ENCODE measurements around the gene KANK2.
"Not testable (repeated sequence)": the region's sequence is repeated elsewhere in the genome, so short reads cannot be mapped to it uniquely, and the experiment has no call there.

The KANK2 gene

DNA sequence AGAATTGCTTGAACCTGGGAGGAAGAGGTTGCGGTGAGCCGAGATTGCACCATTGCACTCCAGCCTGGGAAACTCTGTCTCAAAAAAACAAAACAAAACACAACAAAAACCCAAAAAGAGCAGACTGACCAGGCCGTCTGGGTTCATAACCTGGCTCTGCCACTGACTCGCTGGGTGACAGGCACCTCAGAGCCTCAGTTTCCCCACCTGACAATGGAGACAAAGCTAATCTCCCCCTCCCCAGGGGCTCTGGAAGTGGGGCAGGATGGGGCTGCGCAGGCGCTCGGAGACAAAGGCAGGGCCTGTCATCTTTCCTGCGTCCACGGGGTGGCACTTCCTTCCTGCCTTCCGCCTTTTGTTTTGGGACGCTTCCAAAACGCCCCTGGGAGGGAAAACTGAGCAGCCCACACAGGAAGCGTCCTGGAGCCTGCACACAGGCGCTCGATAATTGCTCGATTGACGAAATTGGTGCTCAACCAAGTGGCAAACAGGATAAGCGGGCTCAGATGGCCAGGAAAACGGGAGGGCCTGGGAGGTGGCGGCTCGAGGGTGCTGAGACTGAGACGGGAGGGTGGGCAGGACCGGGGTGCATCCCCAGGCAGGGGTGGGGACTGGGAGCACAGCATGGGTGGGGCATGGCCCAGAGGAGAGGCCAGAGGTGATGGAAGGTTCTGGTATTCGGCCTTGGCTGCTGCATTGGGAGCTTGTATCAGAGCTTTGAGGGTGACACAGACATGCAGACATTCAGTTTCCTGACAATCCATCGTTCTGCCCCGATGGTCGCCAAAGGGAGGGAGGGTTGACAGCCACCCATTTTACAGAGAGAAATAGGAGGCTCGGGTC lies 59.6 kb downstream of the KANK2 start:
- Histone ChIP-seq H3K27me3 (ENCODE audit: control insufficient read depth, insufficient read depth, low read length) (no peaks in the 10 kb centered on the region), H3K27ac (ENCODE audit: low read depth, low read length) (peak overlapping the region; percentile 97), H3K36me3 (ENCODE audit: control insufficient read depth, insufficient read depth, low read length) (no peaks in the 10 kb centered on the region), H3K4me1 (ENCODE audit: control insufficient read depth, insufficient read depth, low read length) (peaks cover 27% of the 10 kb centered on the region), H3K9ac (ENCODE audit: low read length) (no peak overlapping the region), H3K4me3 (ENCODE audit: low read length) (peak overlapping the region; percentile 1)

DNA sequence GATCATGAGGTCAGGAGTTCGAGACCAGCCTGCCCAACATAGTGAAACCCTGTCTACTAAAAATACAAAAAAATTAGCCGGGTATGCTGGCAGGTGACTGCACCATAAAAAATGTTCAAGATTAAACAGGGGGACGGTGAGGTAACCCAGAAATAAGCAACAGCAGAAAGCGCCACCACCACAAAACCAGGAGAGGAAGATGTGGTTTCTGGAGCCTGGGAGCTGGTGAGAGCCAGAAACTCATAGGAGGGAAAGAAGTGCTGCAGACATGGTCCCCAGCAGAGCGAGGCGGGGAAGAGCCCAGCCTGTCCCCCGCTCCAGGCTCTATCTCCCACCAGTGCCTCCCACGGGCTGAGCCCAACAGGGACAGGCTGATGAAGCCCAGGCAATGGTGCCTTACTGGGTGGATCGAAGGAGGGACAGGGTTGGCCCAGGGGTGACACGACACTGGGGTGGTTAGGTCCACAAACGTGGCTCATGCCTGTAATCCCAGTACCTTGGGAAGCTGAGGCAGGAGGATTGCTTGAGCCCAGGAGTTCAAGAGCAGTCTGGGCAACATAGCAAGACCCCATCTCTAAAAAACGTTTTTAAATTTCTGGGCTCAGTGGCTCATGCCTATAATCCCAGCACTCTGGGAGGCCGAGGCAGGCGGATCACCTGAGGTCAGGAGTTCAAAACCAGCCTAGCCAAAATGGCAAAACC lies 60.8 kb downstream of the KANK2 start:
- Histone ChIP-seq H3K27me3 (ENCODE audit: control insufficient read depth, insufficient read depth, low read length) (no peaks in the 10 kb centered on the region), H3K36me3 (ENCODE audit: control insufficient read depth, insufficient read depth, low read length) (peaks cover 6% of the 10 kb centered on the region), H3K4me3 (ENCODE audit: low read length) (no peak overlapping the region), H3K4me1 (ENCODE audit: control insufficient read depth, insufficient read depth, low read length) (peaks cover 18% of the 10 kb centered on the region), H3K27ac (ENCODE audit: low read depth, low read length) (no peak overlapping the region), H3K9ac (ENCODE audit: low read length) (no peak overlapping the region)

DNA sequence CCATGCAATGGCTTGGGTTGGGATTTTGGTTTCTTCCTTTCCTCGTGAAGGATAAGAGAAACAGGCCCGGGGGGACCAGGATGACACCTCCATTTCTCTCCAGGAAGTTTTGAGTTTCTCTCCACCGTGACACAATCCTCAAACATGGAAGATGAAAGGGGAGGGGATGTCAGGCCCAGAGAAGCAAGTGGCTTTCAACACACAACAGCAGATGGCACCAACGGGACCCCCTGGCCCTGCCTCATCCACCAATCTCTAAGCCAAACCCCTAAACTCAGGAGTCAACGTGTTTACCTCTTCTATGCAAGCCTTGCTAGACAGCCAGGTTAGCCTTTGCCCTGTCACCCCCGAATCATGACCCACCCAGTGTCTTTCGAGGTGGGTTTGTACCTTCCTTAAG lies 65.9 kb downstream of the KANK2 start:
- H3K9ac ChIP-seq (ENCODE audit: low read length): no peak overlapping the region
- peak overlapping the region; percentile 57 for H3K27ac ChIP-seq (ENCODE audit: low read depth, low read length)
- H3K4me3 ChIP-seq (ENCODE audit: low read length): no peak overlapping the region
- H3K27me3 ChIP-seq (ENCODE audit: control insufficient read depth, insufficient read depth, low read length): no peaks in the 10 kb centered on the region
- no peaks in the 10 kb centered on the region for H3K4me1 ChIP-seq (ENCODE audit: control insufficient read depth, insufficient read depth, low read length)
- H3K36me3 ChIP-seq (ENCODE audit: control insufficient read depth, insufficient read depth, low read length): peaks cover 14% of the 10 kb centered on the region

DNA sequence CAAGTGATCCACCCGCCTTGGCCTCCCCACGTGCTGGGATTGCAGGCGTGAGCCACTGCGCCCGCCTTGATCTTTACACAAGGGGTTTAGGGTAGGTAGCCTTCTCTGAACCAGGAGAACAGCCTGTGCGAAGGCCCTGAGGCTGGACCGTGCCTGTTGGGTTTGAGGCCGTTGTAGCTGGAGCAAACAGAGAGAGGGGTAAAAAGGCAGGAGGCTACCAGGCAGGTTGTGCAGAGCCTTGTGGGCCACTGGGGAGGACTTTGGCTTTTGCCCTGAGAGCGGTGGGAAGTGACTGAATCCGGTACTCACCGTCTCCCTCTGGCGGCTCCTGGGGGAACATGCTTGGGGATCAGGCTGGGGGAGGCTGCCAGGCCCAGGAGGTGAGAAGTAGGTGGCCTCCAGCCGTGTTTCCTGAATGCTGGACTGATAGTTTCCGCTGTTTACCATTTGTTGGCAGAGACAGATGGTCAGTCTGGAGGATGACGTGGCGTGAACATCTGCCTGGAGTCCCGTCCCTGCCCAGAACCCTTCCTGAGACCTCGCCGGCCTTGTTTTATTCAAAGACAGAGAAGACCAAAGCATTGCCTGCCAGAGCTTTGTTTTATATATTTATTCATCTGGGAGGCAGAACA lies 66.4 kb downstream of the KANK2 start:
- H3K36me3 ChIP-seq (ENCODE audit: control insufficient read depth, insufficient read depth, low read length): peaks cover 14% of the 10 kb centered on the region
- H3K9ac ChIP-seq (ENCODE audit: low read length): no peak overlapping the region
- no peaks in the 10 kb centered on the region for H3K27me3 ChIP-seq (ENCODE audit: control insufficient read depth, insufficient read depth, low read length)
- no peak overlapping the region for H3K4me3 ChIP-seq (ENCODE audit: low read length)
- H3K4me1 ChIP-seq (ENCODE audit: control insufficient read depth, insufficient read depth, low read length): no peaks in the 10 kb centered on the region
- H3K27ac ChIP-seq (ENCODE audit: low read depth, low read length): peak overlapping the region; percentile 57

DNA sequence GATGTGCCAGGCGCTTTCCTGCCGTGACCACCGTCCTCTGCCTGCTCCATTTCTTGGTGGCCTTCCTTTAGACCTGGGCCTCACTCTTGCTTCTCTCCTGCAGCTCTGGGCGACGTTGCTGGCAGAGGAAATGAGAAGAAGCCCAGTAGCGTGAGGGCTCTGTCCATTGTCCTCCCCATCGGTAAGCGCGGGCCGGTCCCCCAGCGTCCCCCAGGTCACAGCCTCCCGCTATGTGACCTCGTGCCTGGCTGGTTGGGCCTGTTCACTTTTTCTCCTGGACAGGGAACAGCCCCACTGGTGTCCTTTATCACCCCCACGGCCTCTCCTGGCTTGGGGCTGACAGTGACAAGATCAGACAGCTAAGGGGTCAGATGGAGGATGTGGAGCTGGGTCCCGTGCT lies 69.4 kb downstream of the KANK2 start:
- no peak overlapping the region for H3K4me3 ChIP-seq (ENCODE audit: low read length)
- no peaks in the 10 kb centered on the region for H3K27me3 ChIP-seq (ENCODE audit: control insufficient read depth, insufficient read depth, low read length)
- H3K4me1 ChIP-seq (ENCODE audit: control insufficient read depth, insufficient read depth, low read length): no peaks in the 10 kb centered on the region
- no peak overlapping the region for H3K27ac ChIP-seq (ENCODE audit: low read depth, low read length)
- H3K36me3 ChIP-seq (ENCODE audit: control insufficient read depth, insufficient read depth, low read length): peaks cover 21% of the 10 kb centered on the region
- no peak overlapping the region for H3K9ac ChIP-seq (ENCODE audit: low read length)

DNA sequence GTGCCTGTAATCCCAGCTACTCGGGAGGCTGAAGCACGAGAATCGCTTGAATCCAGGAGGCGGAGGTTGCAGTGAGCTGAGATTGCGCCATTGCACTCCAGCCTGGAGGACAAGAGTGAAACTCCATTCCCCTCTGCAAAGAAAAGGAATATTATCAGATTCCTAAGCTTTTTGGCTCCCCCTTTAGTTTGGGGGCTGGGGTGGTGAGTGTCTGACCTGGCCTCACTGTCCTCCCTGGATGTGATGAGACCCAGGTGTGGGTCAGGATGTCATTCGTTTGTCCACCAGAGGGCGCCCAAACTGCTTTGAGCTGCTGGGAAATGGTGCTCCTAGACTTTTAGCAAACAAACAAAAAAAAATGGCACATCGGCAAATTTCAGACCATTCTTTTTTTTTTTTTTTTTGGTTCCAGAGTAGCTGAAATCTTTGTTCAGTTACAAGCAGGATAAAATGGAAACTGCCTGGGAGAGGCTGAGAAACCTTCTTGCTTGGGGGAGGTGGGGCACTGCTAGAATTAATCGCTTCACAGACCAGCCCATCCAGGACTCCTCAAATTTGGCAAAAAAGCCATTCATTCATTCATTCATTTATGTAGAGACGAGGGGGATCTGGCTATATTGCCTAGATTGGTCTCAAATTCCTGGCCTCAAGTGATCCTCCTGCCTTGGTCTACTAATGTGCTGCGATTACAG lies 71.2 kb downstream of the KANK2 start:
- Histone ChIP-seq H3K27me3 (ENCODE audit: control insufficient read depth, insufficient read depth, low read length) (no peaks in the 10 kb centered on the region), H3K4me3 (ENCODE audit: low read length) (no peak overlapping the region), H3K9ac (ENCODE audit: low read length) (no peak overlapping the region), H3K36me3 (ENCODE audit: control insufficient read depth, insufficient read depth, low read length) (peaks cover 17% of the 10 kb centered on the region), H3K4me1 (ENCODE audit: control insufficient read depth, insufficient read depth, low read length) (no peaks in the 10 kb centered on the region), H3K27ac (ENCODE audit: low read depth, low read length) (no peak overlapping the region)

DNA sequence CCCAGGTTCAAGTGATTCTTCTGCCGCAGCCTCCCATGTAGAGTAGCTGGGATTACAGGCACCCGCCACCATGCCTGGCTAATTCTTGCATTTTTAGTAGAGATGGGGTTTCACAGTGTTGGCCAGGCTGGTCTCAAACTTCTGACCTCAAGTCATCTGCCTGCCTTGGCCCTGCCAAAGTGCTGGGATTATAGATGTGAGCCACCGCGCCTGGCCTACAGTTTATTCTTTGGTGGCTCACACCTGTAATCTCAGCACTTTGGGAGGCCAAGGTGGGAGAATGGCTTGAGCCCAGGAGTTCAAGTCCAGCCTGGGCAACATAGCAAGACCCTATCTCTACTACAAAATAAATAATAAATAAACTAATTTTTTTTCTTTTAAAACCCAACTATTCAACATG lies 73.2 kb downstream of the KANK2 start:
- not testable (repeated sequence) for H3K4me1 ChIP-seq (ENCODE audit: control insufficient read depth, insufficient read depth, low read length); H3K27me3 ChIP-seq (ENCODE audit: control insufficient read depth, insufficient read depth, low read length); H3K4me3 ChIP-seq (ENCODE audit: low read length); H3K9ac ChIP-seq (ENCODE audit: low read length); H3K27ac ChIP-seq (ENCODE audit: low read depth, low read length)
- peaks cover 17% of the 10 kb centered on the region for H3K36me3 ChIP-seq (ENCODE audit: control insufficient read depth, insufficient read depth, low read length)

DNA sequence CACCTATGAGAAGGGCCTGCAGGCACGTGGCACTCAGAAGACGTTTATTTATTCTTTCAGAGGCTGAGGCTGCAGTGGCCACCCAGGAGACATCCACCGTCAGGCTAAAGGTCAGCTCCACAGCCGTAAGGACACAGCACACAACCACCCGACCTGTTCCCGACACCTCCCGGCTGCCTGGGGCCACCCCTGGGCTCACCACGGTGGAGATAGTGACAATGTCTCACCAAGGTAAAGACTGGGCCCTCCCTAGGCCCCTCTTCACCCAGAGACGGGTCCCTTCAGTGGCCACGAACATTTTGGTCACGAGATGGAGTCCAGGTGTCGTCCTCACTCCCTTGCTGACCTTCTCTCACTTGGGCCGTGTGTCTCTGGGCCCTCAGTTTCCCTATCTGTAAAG lies 74.2 kb downstream of the KANK2 start:
- H3K27ac ChIP-seq (ENCODE audit: low read depth, low read length): no peak overlapping the region
- H3K9ac ChIP-seq (ENCODE audit: low read length): no peak overlapping the region
- no peak overlapping the region for H3K4me3 ChIP-seq (ENCODE audit: low read length)
- H3K4me1 ChIP-seq (ENCODE audit: control insufficient read depth, insufficient read depth, low read length): no peaks in the 10 kb centered on the region
- peaks cover 19% of the 10 kb centered on the region for H3K36me3 ChIP-seq (ENCODE audit: control insufficient read depth, insufficient read depth, low read length)
- H3K27me3 ChIP-seq (ENCODE audit: control insufficient read depth, insufficient read depth, low read length): no peaks in the 10 kb centered on the region

DNA sequence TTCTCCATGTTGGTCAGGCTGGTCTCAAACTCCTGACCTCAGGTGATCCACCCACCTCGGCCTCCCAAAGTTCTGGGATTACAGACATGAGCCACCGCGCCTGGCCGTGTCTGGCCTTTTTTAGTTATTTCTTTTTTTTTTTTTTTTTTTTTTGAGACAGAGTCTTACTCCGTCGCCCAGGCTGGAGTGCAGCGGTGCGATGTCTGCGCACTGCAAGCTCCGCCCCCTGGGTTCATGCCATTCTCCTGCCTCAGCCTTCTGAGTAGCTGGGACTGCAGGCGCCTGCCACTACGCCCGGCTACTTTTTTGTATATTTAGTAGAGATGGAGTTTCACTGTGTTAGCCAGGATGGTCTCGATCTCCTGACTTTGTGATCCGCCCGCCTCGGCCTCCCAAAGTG lies 75.4 kb downstream of the KANK2 start:
- not testable (repeated sequence) for H3K9ac ChIP-seq (ENCODE audit: low read length); H3K4me1 ChIP-seq (ENCODE audit: control insufficient read depth, insufficient read depth, low read length); H3K27me3 ChIP-seq (ENCODE audit: control insufficient read depth, insufficient read depth, low read length); H3K27ac ChIP-seq (ENCODE audit: low read depth, low read length); H3K4me3 ChIP-seq (ENCODE audit: low read length)
- H3K36me3 ChIP-seq (ENCODE audit: control insufficient read depth, insufficient read depth, low read length): peaks cover 16% of the 10 kb centered on the region

DNA sequence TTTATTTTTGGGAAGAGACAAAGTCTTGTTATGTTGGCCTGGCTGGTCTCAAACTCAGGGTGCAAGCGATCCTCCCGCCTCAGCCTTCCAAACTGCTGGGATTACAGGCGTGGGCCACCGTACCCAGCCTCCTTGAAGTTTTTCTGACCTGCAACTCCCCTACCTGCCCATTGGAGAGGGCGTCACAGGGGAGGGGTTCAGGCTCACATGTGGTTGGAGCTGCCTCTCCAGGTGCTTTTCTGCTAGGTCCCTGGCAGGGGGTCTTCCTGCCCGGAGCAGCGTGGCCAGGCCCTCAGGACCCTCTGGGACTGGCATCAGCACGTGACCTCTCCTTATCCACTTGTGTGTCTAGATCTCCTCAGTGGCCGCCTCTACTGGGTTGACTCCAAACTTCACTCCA lies 80.8 kb downstream of the KANK2 start:
- no peak overlapping the region for H3K4me3 ChIP-seq (ENCODE audit: low read length)
- H3K36me3 ChIP-seq (ENCODE audit: control insufficient read depth, insufficient read depth, low read length): peaks cover 22% of the 10 kb centered on the region
- no peak overlapping the region for H3K9ac ChIP-seq (ENCODE audit: low read length)
- no peaks in the 10 kb centered on the region for H3K4me1 ChIP-seq (ENCODE audit: control insufficient read depth, insufficient read depth, low read length)
- no peaks in the 10 kb centered on the region for H3K27me3 ChIP-seq (ENCODE audit: control insufficient read depth, insufficient read depth, low read length)
- no peak overlapping the region for H3K27ac ChIP-seq (ENCODE audit: low read depth, low read length)

DNA sequence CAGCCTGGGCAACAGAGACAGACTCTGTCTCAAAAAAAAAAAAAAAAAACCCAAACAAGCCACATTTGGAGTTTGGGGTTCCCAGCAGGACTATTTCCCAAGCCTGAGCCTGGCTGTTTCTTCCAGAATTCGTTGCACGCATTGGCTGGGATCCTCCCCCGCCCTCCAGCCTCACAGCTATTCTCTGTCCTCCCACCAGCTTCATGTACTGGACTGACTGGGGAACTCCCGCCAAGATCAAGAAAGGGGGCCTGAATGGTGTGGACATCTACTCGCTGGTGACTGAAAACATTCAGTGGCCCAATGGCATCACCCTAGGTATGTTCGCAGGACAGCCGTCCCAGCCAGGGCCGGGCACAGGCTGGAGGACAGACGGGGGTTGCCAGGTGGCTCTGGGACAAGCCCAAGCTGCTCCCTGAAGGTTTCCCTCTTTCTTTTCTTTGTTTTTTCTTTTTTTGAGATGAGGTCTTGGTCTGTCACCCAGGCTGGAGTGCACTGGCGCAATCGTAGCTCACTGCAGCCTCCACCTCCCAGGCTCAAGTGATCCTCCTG lies 81.4 kb downstream of the KANK2 start:
- no peaks in the 10 kb centered on the region for H3K27me3 ChIP-seq (ENCODE audit: control insufficient read depth, insufficient read depth, low read length)
- no peak overlapping the region for H3K4me3 ChIP-seq (ENCODE audit: low read length)
- no peak overlapping the region for H3K27ac ChIP-seq (ENCODE audit: low read depth, low read length)
- peaks cover 22% of the 10 kb centered on the region for H3K36me3 ChIP-seq (ENCODE audit: control insufficient read depth, insufficient read depth, low read length)
- H3K9ac ChIP-seq (ENCODE audit: low read length): no peak overlapping the region
- no peaks in the 10 kb centered on the region for H3K4me1 ChIP-seq (ENCODE audit: control insufficient read depth, insufficient read depth, low read length)

DNA sequence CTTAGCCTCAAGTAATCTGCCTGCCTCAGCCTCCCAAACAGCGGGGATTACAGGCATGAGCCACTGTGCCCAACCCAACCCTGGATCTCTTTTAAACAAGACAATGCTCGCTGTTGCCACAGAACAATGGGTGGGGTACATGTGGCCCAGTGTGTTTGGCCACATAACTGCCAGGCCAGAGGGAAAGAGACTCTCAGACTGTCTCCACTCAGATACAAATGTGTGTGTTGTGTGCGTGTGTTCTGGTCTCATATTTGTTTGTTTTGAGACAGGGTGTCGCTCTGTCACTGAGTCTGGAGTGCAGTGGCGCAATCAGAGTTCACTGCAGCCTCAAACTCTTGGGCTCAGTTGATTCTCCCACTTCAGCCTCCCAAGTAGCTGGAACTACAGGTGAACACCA lies 82.3 kb downstream of the KANK2 start:
- peaks cover 19% of the 10 kb centered on the region for H3K36me3 ChIP-seq (ENCODE audit: control insufficient read depth, insufficient read depth, low read length)

More for the DNA sequence above, 82.3 kb downstream of the KANK2 start:
- Histone ChIP-seq H3K9ac (ENCODE audit: low read length) (no peak overlapping the region), H3K27ac (ENCODE audit: low read depth, low read length) (no peak overlapping the region), H3K4me3 (ENCODE audit: low read length) (no peak overlapping the region), H3K4me1 (ENCODE audit: control insufficient read depth, insufficient read depth, low read length) (no peaks in the 10 kb centered on the region), H3K27me3 (ENCODE audit: control insufficient read depth, insufficient read depth, low read length) (no peaks in the 10 kb centered on the region)

Measured in rectal smooth muscle tissue (tissue), 1 donor.